DMS114 treated with DMSO at 0.1 percent for 48 hours (cell line): ENCODE results near the gene CDH13.

Experiments
- DNase-seq: peaks from one replicate; lab custom pipeline; 2025; ENCODE audit not compliant: unreplicated experiment; lab: John Stamatoyannopoulos, UW

The CDH13 gene

DNA sequence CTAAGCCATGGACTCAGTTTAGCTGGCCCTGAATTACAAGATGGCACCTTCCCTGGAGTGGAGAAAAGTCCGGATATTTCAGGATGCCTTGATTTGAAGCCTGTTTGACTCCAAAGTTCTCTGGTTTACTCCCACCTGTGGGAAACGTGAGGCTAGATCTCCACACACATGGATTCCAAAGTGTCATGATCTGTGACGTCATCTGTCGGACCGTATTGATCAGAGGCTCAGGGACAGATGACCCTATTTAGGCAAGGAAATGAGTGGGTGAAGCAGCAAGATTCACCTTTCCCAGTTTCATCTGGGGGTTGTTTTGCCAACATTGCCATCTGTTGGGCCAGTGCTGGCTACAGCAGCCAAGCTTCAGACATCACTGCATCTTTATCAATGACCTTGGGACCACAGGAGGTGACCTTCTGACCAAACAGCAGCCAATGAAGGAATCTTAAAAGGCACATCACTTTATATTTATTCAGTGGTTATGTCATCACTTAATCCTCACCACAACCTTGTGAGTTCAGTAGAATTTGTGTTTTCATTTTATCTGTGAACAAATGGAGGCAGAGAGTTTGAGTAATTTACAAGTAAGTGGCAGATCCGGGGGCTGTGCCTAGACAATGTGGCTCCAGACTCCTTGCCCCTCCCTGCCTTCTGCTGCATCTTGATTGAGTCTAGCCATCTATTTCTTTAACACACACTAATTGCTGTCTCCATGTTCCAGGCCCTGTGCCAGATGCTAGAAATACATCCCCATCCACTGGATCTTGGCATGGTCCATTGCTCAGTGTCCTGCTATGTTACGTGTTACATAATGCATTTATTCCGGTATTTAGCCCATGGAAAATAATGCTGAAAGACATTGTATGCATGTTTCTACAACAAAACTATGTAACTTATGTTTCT, 1.5 kb upstream of the CDH13 start:
- DNase-seq, result no peak

DNA sequence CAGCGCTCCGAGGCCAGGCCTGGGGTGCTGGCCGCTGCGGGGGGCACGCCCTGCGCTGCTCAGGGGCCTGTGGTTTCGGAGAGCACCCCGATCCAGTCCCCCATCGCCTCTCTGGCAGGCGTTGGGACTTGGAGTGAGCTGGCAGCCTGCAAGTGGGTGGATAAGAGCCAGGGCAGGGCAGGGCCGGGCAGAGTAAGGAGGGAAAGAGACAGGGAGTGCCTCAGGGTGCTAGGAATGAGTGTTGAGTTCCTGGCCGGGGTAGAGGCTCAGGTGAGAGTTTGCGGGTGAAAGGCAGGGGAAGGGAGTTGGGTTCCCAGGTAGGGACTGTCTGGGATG, 1.3 kb downstream of the CDH13 start:
- DNase-seq, result no peak

DNA sequence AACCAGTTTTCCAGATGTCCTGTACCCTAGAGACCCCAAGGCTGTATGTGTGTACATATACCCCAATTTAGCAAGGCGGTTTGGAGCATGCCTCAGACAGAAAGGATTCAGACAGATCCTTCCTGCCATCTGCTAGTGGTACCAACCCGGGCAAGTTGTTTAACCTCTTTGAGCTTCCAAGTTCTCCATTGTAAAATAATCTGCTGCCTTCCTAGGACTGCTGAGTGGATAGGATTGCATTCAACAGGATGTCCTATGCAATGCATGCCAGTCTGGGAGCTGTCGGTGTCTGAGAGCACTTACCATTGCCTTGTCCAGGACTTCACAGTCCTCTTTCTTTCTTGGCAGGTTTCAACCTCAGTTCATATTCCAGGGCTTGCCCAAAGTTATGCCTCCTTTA, 1.9 kb downstream of the CDH13 start:
- DNase-seq, result no peak

DNA sequence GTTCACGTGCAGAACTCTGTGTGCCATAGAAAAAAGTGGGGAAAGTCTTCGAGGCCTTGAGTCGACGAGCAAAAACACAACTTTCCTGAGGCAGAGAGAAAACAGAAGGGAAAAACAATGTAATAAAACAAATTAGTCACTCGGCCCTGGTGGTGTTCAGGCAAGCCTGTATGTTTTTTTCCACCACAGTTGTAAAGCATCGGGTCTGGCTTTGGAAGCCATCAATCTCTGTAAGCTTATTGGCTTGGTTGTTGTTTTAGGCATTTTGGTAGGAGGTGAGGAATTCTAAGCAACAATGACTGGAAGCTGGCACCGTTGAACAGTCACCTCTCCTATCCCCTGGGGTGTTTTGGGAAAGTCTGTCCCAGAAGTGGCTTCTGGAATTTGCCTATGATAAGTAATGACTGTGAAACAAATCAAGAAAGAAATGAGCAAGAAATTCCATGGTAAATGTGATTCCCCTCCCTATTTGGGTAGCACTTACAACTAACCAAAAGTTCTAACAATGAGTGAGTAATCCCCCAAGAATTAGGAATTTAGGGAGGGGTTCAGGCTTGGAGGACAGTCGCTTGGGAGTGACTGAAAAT, 2.8 kb downstream of the CDH13 start:
- no peak for DNase-seq

DNA sequence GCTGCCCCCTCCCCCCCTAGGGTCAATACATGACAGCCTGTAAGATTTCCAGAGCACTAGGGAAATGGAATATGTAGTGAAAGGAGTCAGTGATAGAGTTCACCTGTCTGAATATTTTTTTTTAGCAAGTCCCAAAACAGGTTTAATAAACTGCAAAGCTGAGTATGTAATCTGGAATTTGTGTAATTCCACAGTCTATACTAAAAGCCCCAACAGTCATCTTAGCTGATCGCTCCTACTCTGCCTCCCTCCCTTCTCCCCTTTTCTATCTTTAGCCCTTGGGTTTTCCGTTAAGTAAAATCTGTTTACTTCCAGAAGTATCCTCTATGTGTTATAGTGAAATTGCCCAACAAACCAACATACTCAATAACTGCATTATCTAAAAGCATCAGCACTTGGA, 3.5 kb downstream of the CDH13 start:
- no peak for DNase-seq

DNA sequence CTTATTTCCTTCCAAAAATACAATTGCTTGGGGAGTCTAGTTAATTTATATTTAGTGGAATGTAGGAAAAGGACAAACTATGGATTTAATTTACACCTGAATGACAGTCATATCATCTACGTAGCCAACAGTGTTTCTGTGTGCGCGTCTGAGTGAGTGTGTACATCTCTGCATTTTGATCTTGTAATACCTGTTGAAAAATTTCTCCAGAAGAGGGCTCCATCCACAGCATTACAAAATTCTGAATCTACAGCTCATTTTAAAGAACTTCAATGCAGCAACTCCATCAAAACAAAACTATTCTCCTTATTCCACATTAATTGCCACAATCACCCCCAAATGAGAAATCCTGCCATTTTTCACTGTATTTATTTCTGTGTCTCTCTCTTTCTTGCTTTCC, 3.9 kb downstream of the CDH13 start:
- peak; percentile 15 for DNase-seq

DNA sequence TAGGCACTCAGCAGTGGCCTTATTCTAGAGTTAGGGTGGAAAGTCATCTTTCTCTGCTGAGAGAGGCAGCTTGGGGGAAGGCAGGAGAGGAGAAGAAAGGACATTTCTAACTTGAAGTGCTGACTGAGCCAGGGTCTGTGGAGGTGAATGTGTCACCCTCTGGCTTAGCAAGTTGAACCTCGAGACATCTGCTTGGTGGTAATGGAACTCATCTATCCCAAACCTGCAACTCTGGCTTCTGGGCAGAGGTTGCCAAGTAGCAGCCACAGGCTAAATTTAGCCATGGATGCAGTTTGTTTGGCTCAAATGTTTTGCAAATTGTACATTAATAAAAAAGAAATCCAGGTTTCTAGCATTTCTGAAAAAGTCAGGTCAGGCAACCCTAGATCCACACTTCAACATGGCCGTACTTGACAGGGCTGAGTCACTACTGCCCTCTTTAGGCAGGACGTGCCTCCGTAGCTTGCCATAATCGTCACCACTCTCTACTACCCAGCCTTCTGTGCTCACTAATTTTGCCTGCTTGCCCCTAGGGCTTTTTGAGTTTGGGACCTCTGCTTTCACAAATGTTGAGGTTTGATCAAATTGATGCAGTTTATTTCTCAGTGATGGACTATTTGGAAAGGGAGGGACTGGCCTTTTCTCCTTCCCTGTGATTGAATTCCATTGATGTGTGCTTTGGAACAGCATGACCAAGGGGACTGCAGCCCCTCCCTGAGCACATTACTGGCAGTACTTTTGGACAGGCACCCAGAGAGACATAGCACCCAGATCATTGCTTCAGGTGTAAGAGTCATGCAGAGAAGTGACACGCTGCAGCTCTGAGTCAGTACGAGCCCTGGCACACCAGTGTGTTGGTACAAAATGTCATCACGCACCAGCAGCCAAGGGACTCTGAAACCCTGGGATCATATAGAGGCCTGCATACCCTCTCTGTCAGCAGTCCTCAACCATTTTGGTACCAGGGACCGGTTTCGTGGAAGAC, 5.2 kb downstream of the CDH13 start:
- no peak for DNase-seq

DNA sequence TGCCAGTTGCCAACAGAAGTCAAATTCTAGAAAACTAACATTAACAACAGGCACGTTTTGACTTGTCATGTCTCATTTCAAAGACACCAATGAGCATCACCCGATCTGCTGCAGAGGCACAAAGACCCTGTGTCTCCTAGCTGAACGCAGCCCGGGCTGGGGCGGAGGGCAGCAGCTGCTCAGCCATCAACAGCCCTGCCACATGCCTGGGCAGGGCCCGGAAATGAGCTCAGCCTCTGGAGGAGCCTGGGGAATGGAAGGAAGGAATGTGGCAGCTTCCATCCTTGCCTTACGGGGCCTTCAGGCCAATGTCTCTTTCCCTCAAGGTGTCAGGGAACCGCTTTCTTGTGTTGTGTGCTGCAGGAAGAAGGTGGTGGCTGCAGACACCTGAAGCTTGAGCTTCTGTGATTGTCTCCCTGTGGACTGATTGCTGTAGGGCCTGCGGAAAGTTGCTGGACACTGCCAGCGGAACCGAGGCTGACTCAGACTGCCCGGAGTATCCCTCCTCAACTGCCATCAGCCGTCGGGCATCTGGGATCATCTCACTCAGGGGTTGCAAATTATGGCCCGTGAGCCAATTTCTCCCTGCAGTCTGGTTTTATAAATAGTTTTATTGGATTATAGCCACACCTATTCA, 7.3 kb downstream of the CDH13 start:
- DNase-seq, result no peak

DNA sequence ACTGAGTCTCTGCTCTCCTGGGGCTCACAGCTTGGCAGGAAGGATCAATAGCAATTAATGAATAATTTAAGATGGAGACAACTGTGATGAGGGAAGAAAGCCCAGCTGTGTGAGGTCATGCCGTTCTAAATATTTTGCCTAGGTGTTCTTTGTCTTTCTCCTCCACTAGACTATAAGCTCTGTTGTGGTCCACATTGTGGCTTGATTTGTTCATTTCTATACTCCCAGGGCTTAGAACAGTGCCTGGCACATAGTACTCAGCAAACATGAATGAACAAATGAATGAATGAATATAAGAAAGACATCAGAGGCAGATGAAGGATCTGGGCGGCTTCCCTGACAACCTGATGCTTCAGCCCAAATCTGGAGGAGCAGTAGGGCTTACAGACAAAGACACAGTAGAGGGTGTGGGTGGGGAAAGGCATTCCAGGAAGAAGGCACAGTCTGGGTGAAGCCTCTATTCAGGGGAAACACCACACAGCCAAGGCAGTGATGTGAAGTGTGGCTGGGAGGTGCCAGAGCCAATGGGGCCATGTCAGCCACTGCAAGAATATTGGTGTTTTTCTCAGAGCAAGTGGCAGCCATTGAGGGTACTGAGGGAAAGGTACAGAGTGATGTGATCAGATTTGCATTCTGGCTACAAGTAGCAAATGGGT, 8.3 kb downstream of the CDH13 start:
- DNase-seq, result no peak

DNA sequence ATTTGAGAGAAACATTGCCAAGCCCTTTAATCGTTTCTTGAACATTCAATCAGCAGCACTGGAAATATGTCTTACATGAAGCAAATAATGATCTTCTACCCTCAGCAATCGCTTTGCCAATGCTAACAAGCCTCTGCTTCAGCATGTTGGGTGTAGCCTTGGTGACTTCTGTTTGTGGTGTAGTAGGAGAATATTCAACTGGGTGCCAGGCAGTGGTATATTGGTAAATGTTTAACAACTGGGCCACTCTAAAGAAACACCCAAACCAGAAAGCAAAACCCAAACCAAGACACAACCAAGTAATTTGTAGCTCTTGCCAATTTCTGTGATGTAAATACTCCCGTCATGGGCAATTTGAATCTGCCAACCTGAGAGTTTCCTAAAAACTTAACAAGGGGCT, 9.7 kb downstream of the CDH13 start:
- DNase-seq, result no peak

DNA sequence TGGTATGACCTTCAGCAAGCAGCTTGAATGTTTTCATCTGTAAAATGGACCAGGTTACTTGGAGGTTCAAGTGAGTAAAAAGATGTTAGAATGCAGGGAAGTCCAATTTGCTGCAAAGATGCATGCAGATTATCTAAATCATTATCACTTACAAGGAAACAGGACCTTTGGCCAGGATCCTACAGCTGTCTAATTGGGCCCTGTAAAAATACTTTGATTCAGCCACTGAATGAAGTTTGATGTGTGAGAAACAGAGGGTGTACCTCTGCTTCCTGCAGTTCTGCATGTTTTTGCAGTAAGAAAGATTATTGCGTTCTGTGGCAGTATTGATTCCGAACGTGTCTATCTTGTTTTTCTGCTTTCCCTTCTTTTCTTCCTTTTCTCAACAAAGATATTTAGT, 10.2 kb downstream of the CDH13 start:
- DNase-seq, result no peak

DNA sequence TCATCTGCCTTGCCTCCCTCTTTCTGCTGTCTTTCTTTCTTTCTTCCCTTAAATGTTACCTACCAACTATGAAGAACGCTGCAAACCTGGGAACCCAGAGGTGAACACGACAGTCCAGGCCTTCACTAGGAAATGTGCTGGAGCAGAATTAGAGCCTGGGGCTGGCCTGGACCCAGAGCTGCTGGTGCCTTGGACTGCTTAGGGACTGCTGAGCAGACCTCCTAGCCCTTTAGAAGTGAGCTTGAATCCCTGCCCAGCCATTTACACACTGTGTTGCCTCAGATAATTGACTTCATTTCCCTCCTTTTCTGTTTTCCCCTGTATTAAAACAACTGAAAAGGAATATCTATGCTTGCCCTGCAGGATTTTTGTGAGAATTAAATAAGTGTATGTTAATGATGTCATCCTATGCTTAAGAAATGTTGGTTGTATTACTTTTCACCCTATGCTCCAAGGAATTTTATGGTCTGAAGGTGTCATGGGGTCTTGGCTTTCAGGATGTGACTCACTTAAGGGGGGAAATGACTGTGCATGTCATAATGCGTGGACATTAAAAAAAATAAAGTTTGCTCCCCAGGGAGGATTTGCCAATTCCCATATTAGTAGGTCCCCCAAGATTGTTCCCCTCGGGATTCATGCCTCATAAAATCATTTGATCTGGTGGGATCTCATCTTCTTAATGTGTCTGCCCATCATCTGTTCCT, 11.5 kb downstream of the CDH13 start:
- DNase-seq, result no peak

DNA sequence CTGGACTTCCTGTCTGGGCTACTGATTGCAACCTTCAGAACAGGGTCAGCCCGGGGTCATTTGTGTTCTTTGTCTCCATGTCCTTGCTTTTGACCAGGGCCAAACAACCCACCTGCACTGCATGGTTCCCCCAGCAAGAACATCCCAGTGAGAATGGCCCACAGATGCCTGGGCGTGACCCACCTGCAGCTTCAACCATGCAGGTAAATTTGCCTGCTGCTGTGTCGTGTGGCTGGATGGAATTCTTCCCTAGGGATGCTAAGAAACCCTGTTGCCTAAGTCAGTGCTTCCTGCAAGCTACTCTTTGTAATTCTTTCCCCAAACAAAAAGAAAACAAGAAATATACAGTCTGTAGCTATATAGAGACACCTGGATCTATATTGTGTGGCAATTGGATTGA, 12.5 kb downstream of the CDH13 start:
- no peak for DNase-seq

DNA sequence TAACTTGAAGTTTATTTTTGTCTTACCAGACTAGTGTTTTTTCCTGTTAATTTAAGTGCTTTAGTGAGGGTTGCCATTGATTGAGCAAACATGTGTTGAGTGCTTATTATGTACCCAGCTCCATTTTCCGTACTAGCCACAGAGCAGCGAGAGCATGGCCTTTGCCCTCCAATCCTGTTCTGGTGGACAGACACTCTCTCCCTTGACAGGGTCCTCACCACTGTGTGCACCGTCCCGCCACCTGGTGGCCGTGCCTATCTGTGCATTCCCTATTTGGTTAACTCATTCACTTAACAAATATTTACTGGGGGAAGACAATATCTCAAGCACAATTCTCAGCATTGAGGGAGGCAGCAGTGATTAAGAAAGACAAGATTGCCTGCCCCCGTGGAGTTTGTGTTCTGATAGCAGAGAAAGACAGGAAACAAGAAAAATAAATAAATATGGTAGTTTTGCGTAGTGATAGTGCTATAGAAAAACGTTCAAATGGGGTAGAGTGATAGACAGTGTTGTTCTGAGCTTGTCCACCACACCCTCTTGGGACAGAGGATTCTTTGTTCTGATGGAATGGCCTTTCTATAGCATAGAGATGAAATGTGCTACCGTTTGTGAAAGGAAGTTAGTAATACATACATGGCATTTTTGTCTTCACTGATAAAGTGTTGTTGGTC, 13.0 kb downstream of the CDH13 start:
- DNase-seq, result no peak

DNA sequence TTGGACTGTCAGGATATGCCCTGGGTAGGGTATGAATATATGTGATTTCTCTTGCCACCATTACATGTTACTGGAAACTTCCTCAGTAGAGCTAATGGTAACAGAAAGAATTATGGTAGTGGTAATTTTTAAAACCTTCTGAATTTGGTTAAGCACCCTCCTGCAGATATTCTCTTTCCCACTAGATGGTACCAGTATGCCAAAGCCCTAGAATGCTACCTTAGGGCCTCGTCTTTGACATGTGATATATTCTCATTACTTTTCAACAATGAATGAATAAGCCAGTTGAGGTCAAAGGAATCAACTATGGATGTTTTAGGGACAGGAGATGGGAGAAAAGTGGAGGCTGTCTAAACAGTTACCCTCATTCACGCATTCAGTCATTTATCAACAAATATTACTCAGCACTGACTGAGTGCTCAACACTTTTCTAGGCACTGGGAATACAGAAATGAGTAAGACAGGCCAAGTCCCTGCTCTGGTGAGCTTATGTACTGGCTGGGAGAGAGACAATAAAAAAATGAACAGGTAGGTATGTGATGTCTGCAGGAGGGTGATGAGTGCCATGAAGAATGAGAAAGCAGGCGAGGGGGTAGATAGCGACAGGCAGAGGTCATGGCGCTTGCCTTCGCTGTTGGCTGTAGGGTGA, 14.7 kb downstream of the CDH13 start:
- DNase-seq, result no peak

DNA sequence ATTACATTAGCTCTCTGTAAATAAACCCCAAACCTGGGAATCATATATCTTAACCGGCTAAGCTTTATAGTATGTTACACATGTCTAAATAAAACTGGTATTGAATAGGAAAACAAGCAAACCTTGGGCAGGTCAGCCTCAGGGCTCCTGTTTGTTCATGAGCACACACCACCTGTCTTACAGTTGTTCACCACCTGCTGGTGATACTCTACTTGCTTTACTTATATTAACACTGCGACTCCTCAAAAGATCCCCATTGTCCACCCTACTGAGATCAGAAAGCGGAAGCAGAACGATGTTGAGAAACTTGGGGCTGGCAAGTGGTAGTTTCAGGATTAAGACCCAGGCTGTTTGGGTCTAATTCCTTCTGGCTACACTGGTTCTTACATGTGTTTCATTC, 16.4 kb downstream of the CDH13 start:
- DNase-seq, result no peak

DNA sequence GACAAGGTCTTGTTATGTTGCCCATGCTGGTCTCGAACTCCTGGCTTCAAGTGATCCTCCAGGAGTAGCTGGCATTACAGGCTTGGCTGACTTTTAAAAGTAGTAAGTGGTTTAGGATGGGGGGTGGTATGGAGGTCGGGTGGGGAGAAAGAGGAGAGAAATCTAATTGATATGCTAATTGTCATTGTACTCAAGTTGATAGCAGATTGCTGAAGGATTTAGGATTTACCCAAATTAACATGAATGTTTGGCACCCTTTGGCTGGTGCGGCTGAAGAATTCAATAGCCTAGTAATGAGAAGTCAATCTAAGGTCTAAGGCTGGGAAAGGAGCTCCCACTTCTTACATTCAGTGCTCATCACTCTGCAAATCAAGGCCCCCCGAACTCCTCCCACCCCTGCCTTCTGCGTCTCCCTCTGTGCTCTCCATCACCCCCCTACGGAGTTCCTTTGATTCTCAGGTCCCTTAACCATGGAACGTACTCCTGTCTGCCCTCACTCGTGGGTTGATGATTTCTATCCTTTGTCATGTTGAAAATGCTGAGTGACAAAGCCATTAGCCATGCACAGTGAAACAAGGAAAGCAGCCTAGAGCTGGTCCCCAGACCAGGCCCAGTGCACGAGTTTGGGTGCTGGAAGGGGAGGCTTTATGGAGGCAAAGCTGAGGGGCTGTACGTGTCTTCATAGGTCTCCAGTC, 17.3 kb downstream of the CDH13 start:
- DNase-seq, result no peak

DNA sequence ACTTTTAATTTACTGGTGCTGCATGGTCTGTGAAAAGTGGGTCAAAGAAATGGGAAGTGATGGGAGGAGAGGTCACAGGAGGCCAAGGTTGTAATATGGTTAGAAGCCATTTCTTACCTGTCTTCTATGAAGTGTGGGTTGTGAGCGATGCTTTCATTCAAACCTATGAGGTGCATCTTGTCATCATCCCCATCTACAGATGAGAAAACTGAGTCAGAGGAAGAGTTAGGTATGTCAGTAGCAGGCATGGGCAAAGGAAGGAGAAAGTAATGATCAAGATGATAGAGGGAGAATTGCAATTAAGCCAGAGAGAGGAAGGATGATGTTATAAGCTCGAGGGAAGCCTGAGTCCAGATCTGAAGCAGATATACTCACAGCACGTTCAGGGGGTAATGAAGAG, 19.7 kb downstream of the CDH13 start:
- no peak for DNase-seq
